GM12878 (cell line): ENCODE results near the gene SCD5. TPM values are rescaled to one million over a fixed set of nuclear protein-coding genes. Genes with fewer than 3 reads are reported as not detected.

ENCODE experiments used
- ATAC-seq: fragments of 200-7000 bp; cut with Tn5 transposase; 3 replicates; pipeline ENCODE4 v1.9.1; 2020; ENCODE audit warnings: mild to moderate bottlenecking, moderate library complexity
- BruUV-seq: library from RNA; stranded (reverse); fragments of 400-500 nt; replicated peaks from 2 replicates; lab custom pipeline; 2021; lab: Mats Ljungman, UMichigan
- CTCF ChIA-PET: fragments of 300-600 bp; sonication (Branson Sonifier 250); formaldehyde crosslinking; extraction: SDS; loops from one replicate; lab custom pipeline; 2021; ENCODE audit warnings: inconsistent platforms; lab: Yijun Ruan, JAX
- POLR2A ChIA-PET: fragments of 350-600 bp; formaldehyde crosslinking; extraction: SDS; loops from one replicate; lab custom pipeline; 2021; ENCODE audit warnings: inconsistent platforms; lab: Charles Lee
- RAD21 ChIA-PET: fragments of 300-600 bp; sonication (Branson Sonifier 250); formaldehyde crosslinking; loops from one replicate; lab custom pipeline; 2023; ENCODE audit warnings: antibody characterized with exemption; ENCODE audit not compliant: unreplicated experiment; lab: Charles Lee
- SMC1A ChIA-PET: fragments of 300-600 bp; sonication (Branson Sonifier 250); formaldehyde crosslinking; loops from one replicate; lab custom pipeline; 2023; ENCODE audit not compliant: unreplicated experiment, uncharacterized antibody; lab: Charles Lee
- DNase-seq: peaks from one replicate; pipeline ENCODE4 v3.0.0-alpha.2; 2011; ENCODE audit warnings: low read depth, low spot score
- FAIRE-seq: peaks from 3 replicates; lab custom pipeline; 2011; peaks lifted over from hg19 to GRCh38; lab: Jason Lieb, UNC
- H2AFZ ChIP-seq: 2 replicates; pipeline ENCODE4 v1.6.0; 2011; ENCODE audit warnings: low read depth, low read length, control low read depth; ENCODE audit not compliant: control insufficient read depth
- H3K27ac ChIP-seq: 2 replicates; pipeline ENCODE4 v1.5.1; 2011; ENCODE audit warnings: control low read depth; ENCODE audit not compliant: control insufficient read depth, insufficient read depth
- H3K27me3 ChIP-seq, 2 experiments: replicated peaks in 1 of 2; 2 replicates each; pipeline versions ENCODE4 v1.6.0 to v1.6.1; 2011; ENCODE audit warnings: low read length in 1 of 2; ENCODE audit not compliant: control insufficient read depth in 2 of 2, insufficient read depth in 2 of 2
- H3K36me3 ChIP-seq, 2 experiments: 2 replicates each; pipeline ENCODE4 v1.5.1; 2011; ENCODE audit warnings: low read length in 1 of 2; ENCODE audit not compliant: control insufficient read depth in 2 of 2, insufficient read depth in 2 of 2
- H3K4me1 ChIP-seq: 2 replicates; pipeline ENCODE4 v1.6.1; 2011; ENCODE audit warnings: mild to moderate bottlenecking, low read length, moderate library complexity, mixed read lengths; ENCODE audit not compliant: control insufficient read depth, insufficient read depth
- H3K4me2 ChIP-seq: 2 replicates; pipeline ENCODE4 v1.6.0; 2011; ENCODE audit warnings: control low read depth; ENCODE audit not compliant: control insufficient read depth, insufficient read depth
- H3K4me3 ChIP-seq: fragments of 200-600 bp; sonication (generic); 2 replicates; pipeline ENCODE4 v1.5.1; 2016
- H3K79me2 ChIP-seq: 2 replicates; pipeline ENCODE4 v1.6.0; 2011; ENCODE audit warnings: low read length; ENCODE audit not compliant: control insufficient read depth, insufficient read depth
- H3K9ac ChIP-seq: 2 replicates; pipeline ENCODE4 v1.8.0; 2011; ENCODE audit warnings: low read length, control low read depth, mixed read lengths; ENCODE audit not compliant: control insufficient read depth, insufficient read depth
- H3K9me3 ChIP-seq: replicated peaks from 3 replicates; pipeline ENCODE4 v1.5.1; 2011; ENCODE audit warnings: mild to moderate bottlenecking, low read length; ENCODE audit not compliant: control insufficient read depth, insufficient read depth
- H4K20me1 ChIP-seq: 2 replicates; pipeline ENCODE4 v1.6.0; 2011; ENCODE audit not compliant: control insufficient read depth, insufficient read depth
- ESRRA ChIP-seq: IDR thresholded peaks from 2 replicates; pipeline ENCODE4 v1.6.1; 2012; ENCODE audit warnings: mild to moderate bottlenecking, low read length, improper control_type of control experiment
- IKZF2 ChIP-seq, 2 experiments: fragments of 450-650 bp; IDR thresholded peaks; 2 replicates each; pipeline ENCODE4 v1.6.1; 2017; ENCODE audit warnings: mild to moderate bottlenecking in 2 of 2, moderate library complexity in 2 of 2
- MAX ChIP-seq: IDR thresholded peaks from 2 replicates; pipeline ENCODE4 v1.6.1; 2012; ENCODE audit warnings: low read depth, low read length, improper control_type of control experiment
- NBN ChIP-seq: fragments of 450-650 bp; IDR thresholded peaks from 2 replicates; pipeline ENCODE4 v1.6.1; 2016
- RAD21 ChIP-seq: IDR thresholded peaks from 2 replicates; pipeline ENCODE4 v1.6.1; 2011; ENCODE audit warnings: mild to moderate bottlenecking, low read depth, low read length, moderate library complexity; ENCODE audit not compliant: insufficient read depth
- SREBF1 ChIP-seq: IDR thresholded peaks from 2 replicates; pipeline ENCODE4 v1.6.1; 2012; ENCODE audit warnings: mild to moderate bottlenecking, low read length
- TBL1XR1 ChIP-seq: IDR thresholded peaks from 2 replicates; pipeline ENCODE4 v1.6.1; 2012; ENCODE audit warnings: low read depth, low read length, improper control_type of control experiment
- TCF7 ChIP-seq: IDR thresholded peaks from 2 replicates; pipeline ENCODE4 v1.6.1; 2014; ENCODE audit warnings: antibody characterized with exemption, borderline replicate concordance
- ZBTB11 ChIP-seq: fragments of 450-650 bp; formaldehyde crosslinking; IDR thresholded peaks from 2 replicates; pipeline ENCODE4 v1.5.0; 2022; ENCODE audit warnings: mild to moderate bottlenecking, missing genetic modification characterization
- ZNF207 ChIP-seq: fragments of 450-650 bp; IDR thresholded peaks from 2 replicates; pipeline ENCODE4 v1.6.1; 2014; ENCODE audit warnings: antibody characterized with exemption, mild to moderate bottlenecking, borderline replicate concordance
- WGBS: methylation state at CpG from one replicate; pipeline ENCODE4 v1.1.6; 2016; ENCODE audit warnings: low lambda C conversion rate; ENCODE audit not compliant: insufficient replicate concordance, insufficient coverage; ENCODE audit errors: missing lambda C conversion rate; 5-methylcytosine and 5-hydroxymethylcytosine counted together
- in situ Hi-C: fragments of 300-500 bp; cut with MboI; formaldehyde crosslinking; loops from 9 replicates; pipeline ENCODE4 v1.14.3; 2018; ENCODE audit warnings: mixed read lengths
- intact Hi-C: fragments of 100-400 bp; cut with micrococcal nuclease; formaldehyde crosslinking; loops from one replicate; pipeline ENCODE4 v1.14.2; 2022; ENCODE audit not compliant: unreplicated experiment
- polyA plus RNA-seq, 11 experiments: library from polyadenylated mRNA; depleted of rRNA in 4 of 11; unstranded in 6 of 11; stranded (reverse) in 5 of 11; fragments of >200 nt; fragmentation: Nextera tagmentation in 4 of 11; fragmentation: Illumina TruSeq in 1 of 11; extraction: Ambion mirVana in 4 of 11; extraction: Trizol in 1 of 11; gene quantifications; 1 replicate in 1 of 11; 2 replicates in 10 of 11; pipeline versions ENCODE4 v1.2.1 to v1.2.3, GENCODE V29; 2011 to 2016; ENCODE audit warnings: inconsistent platforms in 2 of 11, missing spikeins in 2 of 11, low read depth in 1 of 11
- total RNA-seq, 4 experiments: library from RNA; depleted of rRNA in 3 of 4; stranded (reverse); fragments of >200 nt in 3 of 4; fragmentation: Illumina TruSeq in 1 of 4; extraction: Trizol in 1 of 4; gene quantifications; 2 replicates each; pipeline versions ENCODE4 v1.2.1 to v1.2.3, GENCODE V29; 2013 to 2021

SCD5 gene
- total and polyA plus RNA-seq, 10 of the 15 experiments (the other 5 are each of a cell fraction or from before 2014, with no cell fraction given), result 2.4 to 15.0 (median 4.2) TPM

- SMC1A ChIA-PET, result no interaction called here
- CTCF ChIA-PET, result no interaction called here
- POLR2A ChIA-PET, result no interaction called here
- ATAC-seq (no peak), FAIRE-seq (no peak), DNase-seq (no peak)
- H2AFZ ChIP-seq, result no peak overlapping the region
- H3K9me3 ChIP-seq, result no peaks in the 10 kb centered on the region
- TF ChIP-seq NBN (no peak), TCF7 (no peak), ESRRA (no peak), MAX (no peak), ZBTB11 (CRISPR knock-in tag) (no peak), ZNF207 (no peak), IKZF2 (IDR thresholded peaks at IDR 0.05) (no peak), TBL1XR1 (no peak), SREBF1 (no peak), RAD21 (no peak)
- H3K27ac ChIP-seq, result no peak overlapping the region
- intact Hi-C loops, result no loop called here
- 25% methylated on average over 2 of the region's 2 CpGs for WGBS
- no peaks in the 10 kb centered on the region for H3K79me2 ChIP-seq
- no peak overlapping the region for H3K4me2 ChIP-seq
- in situ Hi-C loops, result no loop called here
- H3K4me3 ChIP-seq, result no peak overlapping the region
- no TSS peak for BruUV-seq
- RAD21 ChIA-PET, result no interaction called here
- no peak overlapping the region for H3K9ac ChIP-seq
- H4K20me1 ChIP-seq, result no peaks in the 10 kb centered on the region
- no peaks in the 10 kb centered on the region for H3K4me1 ChIP-seq
- H3K36me3 ChIP-seq, result no peaks in the 10 kb centered on the region
- 0 out of 4 replicates have a peak, but pooled peaks cover 0 to 2% of the 10 kb centered on the region in 2 experiments for H3K27me3 ChIP-seq
Observed at GRCh38 chr4:82618103-82618720, 180.4 kb downstream of the SCD5 start.
